MCF 10A (cell line): ENCODE results near the gene AKNA. TPM values are rescaled to one million over a fixed set of nuclear protein-coding genes. Genes with fewer than 3 reads are reported as not detected.

Experiments
- BruUV-seq: library from RNA; stranded (reverse); fragments of 400-500 nt; replicated peaks from 2 replicates; lab custom pipeline; 2021; lab: Mats Ljungman, UMichigan
- CTCF ChIA-PET: fragments of 300-600 bp; sonication (Branson Sonifier 250); formaldehyde crosslinking; extraction: SDS; loops from one replicate; lab custom pipeline; 2021; ENCODE audit warnings: antibody characterized with exemption, inconsistent platforms; lab: Yijun Ruan, JAX
- POLR2A ChIA-PET: fragments of 300-600, 350-650 bp; sonication (Branson Sonifier 250); formaldehyde crosslinking; extraction: SDS; loops from one replicate; lab custom pipeline; 2020; ENCODE audit warnings: antibody characterized with exemption, inconsistent platforms; lab: Yijun Ruan, JAX
- DNase-seq: peaks from one replicate; pipeline ENCODE4 v3.0.0-alpha.2; 2018; ENCODE audit not compliant: unreplicated experiment
- H3K27ac Mint-ChIP-seq: one replicate; pipeline ENCODE4 v1.8.0; 2022; ENCODE audit warnings: mild to moderate bottlenecking, low read depth, mixed read lengths; ENCODE audit not compliant: unreplicated experiment
- H3K27me3 Mint-ChIP-seq: one replicate; pipeline ENCODE4 v1.8.0; 2022; ENCODE audit warnings: mixed read lengths; ENCODE audit not compliant: insufficient read depth, unreplicated experiment
- H3K36me3 Mint-ChIP-seq: one replicate; pipeline ENCODE4 v1.8.0; 2022; ENCODE audit warnings: mild to moderate bottlenecking, moderate library complexity, mixed read lengths; ENCODE audit not compliant: insufficient read depth, unreplicated experiment
- H3K4me1 Mint-ChIP-seq: one replicate; pipeline ENCODE4 v1.8.0; 2022; ENCODE audit warnings: mixed read lengths; ENCODE audit not compliant: insufficient read depth, unreplicated experiment
- H3K4me3 Mint-ChIP-seq: one replicate; pipeline ENCODE4 v1.8.0; 2022; ENCODE audit warnings: mild to moderate bottlenecking, moderate library complexity, mixed read lengths; ENCODE audit not compliant: unreplicated experiment
- H3K9me3 Mint-ChIP-seq: one replicate; pipeline ENCODE4 v1.8.0; 2022; ENCODE audit warnings: mixed read lengths; ENCODE audit not compliant: unreplicated experiment
- intact Hi-C: fragments of 100-400 bp; cut with micrococcal nuclease; formaldehyde crosslinking; loops from 2 replicates; pipeline ENCODE4 v1.14.1; 2022
- total RNA-seq: library from RNA; stranded (reverse); gene quantifications from 2 replicates; pipeline ENCODE4 v1.2.3, GENCODE V29; 2022
- TF ChIP-seq, protein P1 (sequence below): fragments of 200-600 bp; IDR thresholded peaks from one replicate; pipeline ENCODE4 v1.8.0; 2022; ENCODE audit warnings: antibody characterized with exemption, mild to moderate bottlenecking; ENCODE audit not compliant: unreplicated experiment

The AKNA gene
- total RNA-seq, 1 experiment from 2014 or later = 10.9 TPM

DNA sequence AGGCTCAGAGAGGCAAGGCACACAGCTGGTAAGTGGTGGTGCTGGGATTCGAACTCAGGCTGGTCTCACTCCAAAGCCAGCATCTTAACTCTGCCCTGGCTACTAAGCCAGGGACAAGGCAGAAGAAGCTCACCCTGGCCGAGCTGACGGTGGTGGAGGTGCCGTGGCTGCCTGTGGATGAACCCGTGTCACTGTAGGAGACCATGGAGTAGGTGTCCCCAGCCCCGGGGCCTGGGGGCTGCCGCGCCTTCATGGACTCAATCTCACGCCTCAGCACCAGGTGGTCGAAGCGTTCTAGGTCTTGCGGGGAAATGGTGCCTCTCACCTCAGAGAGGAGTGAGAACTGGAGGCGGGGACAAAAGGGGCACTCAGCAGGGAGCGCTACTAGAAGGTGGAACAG lies 35.4 kb upstream of the AKNA start:
- Mint-ChIP-seq H3K9me3 (no peaks in the 10 kb centered on the region), H3K4me1 (no peaks in the 10 kb centered on the region), H3K27ac (no peak overlapping the region), H3K4me3 (no peak overlapping the region), H3K27me3 (no peaks in the 10 kb centered on the region), H3K36me3 (no peaks in the 10 kb centered on the region)
- BruUV-seq = no TSS peak
- POLR2A ChIA-PET = no interaction called here
- DNase-seq = no peak
- CTCF ChIA-PET = interaction anchor here (0.6 to 2.2 kb wide), 2 partner anchors 12 to 94 kb away, joined by 4 to 12 read pairs; no protein-coding TSS in a partner anchor
- TF ChIP-seq, protein P1, sequence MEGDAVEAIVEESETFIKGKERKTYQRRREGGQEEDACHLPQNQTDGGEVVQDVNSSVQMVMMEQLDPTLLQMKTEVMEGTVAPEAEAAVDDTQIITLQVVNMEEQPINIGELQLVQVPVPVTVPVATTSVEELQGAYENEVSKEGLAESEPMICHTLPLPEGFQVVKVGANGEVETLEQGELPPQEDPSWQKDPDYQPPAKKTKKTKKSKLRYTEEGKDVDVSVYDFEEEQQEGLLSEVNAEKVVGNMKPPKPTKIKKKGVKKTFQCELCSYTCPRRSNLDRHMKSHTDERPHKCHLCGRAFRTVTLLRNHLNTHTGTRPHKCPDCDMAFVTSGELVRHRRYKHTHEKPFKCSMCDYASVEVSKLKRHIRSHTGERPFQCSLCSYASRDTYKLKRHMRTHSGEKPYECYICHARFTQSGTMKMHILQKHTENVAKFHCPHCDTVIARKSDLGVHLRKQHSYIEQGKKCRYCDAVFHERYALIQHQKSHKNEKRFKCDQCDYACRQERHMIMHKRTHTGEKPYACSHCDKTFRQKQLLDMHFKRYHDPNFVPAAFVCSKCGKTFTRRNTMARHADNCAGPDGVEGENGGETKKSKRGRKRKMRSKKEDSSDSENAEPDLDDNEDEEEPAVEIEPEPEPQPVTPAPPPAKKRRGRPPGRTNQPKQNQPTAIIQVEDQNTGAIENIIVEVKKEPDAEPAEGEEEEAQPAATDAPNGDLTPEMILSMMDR = no peak
- intact Hi-C loops = no loop called here

DNA sequence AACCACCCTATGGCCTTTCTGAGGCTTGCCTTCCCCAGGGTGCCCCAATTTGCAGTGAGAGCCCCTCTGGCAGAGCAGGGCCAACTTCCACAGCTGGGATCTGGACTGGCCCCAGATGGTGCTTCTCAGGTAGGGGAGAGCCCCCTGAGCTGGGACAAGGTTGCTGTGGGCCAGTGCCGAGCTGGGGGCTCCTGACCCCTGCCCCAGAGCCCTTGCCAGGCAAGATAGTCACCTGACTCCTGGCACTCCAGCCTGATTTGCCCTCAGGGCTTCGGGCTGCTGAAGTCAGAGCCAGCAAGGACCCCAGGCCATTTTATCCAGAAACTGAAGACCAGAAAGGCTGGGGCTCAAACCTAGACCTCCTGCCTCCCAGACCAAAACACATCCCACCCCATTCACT lies 33.4 kb upstream of the AKNA start:
- no peaks in the 10 kb centered on the region for H3K27me3 Mint-ChIP-seq
- H3K36me3 Mint-ChIP-seq = no peaks in the 10 kb centered on the region
- no peak overlapping the region for H3K27ac Mint-ChIP-seq
- intact Hi-C loops = no loop called here
- ChIA-PET CTCF (interaction anchor here (0.7 to 2.3 kb wide), 3 partner anchors 16 to 207 kb away, joined by 3 to 10 read pairs (median 3); no protein-coding TSS in a partner anchor), POLR2A (no interaction called here)
- TF ChIP-seq, protein P1 = no peak
- no TSS peak for BruUV-seq
- no peak for DNase-seq
- no peaks in the 10 kb centered on the region for H3K4me1 Mint-ChIP-seq
- H3K9me3 Mint-ChIP-seq = no peaks in the 10 kb centered on the region
- no peak overlapping the region for H3K4me3 Mint-ChIP-seq

DNA sequence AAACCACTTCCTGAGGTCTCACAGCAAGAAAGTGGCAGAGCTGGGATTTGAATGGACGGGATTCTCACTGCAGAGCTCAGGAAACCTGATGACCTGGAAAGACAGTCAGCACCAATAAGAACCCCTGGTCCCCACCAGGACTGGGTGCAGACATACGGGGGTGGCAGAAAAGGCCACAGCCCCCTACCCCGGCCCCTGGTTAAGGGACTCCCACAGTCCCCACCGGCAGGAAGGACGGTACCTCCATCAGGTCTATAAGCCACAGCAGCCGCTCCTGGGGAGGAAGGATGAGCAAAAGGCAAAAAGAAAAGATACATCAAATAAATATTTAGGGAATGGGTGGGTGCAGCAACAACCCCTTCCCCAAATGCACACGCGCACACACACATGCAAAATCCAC lies 32.0 kb upstream of the AKNA start:
- Mint-ChIP-seq H3K27ac (no peak overlapping the region), H3K27me3 (no peaks in the 10 kb centered on the region), H3K36me3 (no peaks in the 10 kb centered on the region), H3K9me3 (no peaks in the 10 kb centered on the region), H3K4me3 (no peak overlapping the region), H3K4me1 (no peaks in the 10 kb centered on the region)
- CTCF ChIA-PET = interaction anchor here (0.6 to 2.5 kb wide), 3 partner anchors 14 to 176 kb away, joined by 3 to 12 read pairs (median 8); no protein-coding TSS in a partner anchor
- TF ChIP-seq, protein P1 = no peak
- BruUV-seq = no TSS peak
- DNase-seq = no peak
- intact Hi-C loops = no loop called here
- POLR2A ChIA-PET = no interaction called here

DNA sequence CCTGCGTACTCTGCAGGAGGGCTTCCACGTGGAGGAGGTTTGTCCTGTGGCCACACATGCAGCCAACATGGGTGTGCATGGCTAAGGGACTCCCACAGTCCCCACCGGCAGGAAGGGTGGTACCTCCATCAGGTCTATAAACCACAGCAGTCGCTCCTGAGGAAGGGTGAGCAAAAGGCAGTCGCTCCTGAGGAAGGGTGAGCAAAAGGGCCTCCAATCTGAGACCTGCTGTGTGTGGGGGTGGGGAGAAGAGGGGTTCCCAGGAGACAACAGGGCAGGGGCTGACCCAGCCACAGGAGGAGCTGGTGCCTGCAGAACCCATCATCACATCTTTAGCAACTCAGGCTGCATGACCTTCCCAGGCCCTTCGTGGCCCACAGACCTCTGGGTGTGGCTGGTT lies 30.3 kb upstream of the AKNA start:
- no peak for DNase-seq
- no peaks in the 10 kb centered on the region for H3K27me3 Mint-ChIP-seq
- intact Hi-C loops = no loop called here
- no peak overlapping the region for H3K4me3 Mint-ChIP-seq
- CTCF ChIA-PET = interaction anchor here (0.7 to 1.7 kb wide), 3 partner anchors 12 to 90 kb away, joined by 3 to 9 read pairs (median 8); no protein-coding TSS in a partner anchor
- peaks cover 4% of the 10 kb centered on the region for H3K36me3 Mint-ChIP-seq
- no peak overlapping the region for H3K27ac Mint-ChIP-seq
- BruUV-seq = no TSS peak
- TF ChIP-seq, protein P1 = no peak
- H3K4me1 Mint-ChIP-seq = no peaks in the 10 kb centered on the region
- H3K9me3 Mint-ChIP-seq = no peaks in the 10 kb centered on the region
- POLR2A ChIA-PET = no interaction called here
